Endothelial cell of umbilical vein (primary cell): ENCODE measurements around the gene STATH. TPM values are rescaled to one million over a fixed set of nuclear protein-coding genes. Genes with fewer than 3 reads are reported as not detected.

Experiments used
- BruUV-seq: library from RNA; stranded (reverse); fragments of 400-500 nt; replicated peaks from 2 replicates; lab custom pipeline; 2021; lab: Mats Ljungman, UMichigan
- CTCF ChIA-PET: fragments of 300-600, 350-600 bp; sonication (Branson Sonifier 250); formaldehyde crosslinking; loops from one replicate; lab custom pipeline; 2021; ENCODE audit warnings: antibody characterized with exemption, inconsistent platforms; lab: Charles Lee
- POLR2A ChIA-PET: fragments of 300-600, 350-600 bp; sonication (Branson Sonifier 250); formaldehyde crosslinking; loops from one replicate; lab custom pipeline; 2021; ENCODE audit warnings: antibody characterized with exemption, inconsistent platforms; lab: Charles Lee
- DNase-seq: peaks from one replicate; pipeline ENCODE4 v3.0.0-alpha.2; 2011; ENCODE audit warnings: low read depth, low spot score
- FAIRE-seq: peaks from 2 replicates; lab custom pipeline; 2011; peaks lifted over from hg19 to GRCh38; lab: Jason Lieb, UNC
- H2AFZ ChIP-seq: 2 replicates; pipeline ENCODE4 v1.6.0; 2012; ENCODE audit warnings: low read depth, low read length, control low read depth, inconsistent platforms
- H3K27ac ChIP-seq: 2 replicates; pipeline ENCODE4 v1.5.1; 2011; ENCODE audit warnings: low read depth, mild to moderate bottlenecking, control low read depth, low read length, moderate library complexity; ENCODE audit not compliant: insufficient read depth
- H3K27me3 ChIP-seq, 2 experiments: 2 replicates each; pipeline versions ENCODE4 v1.6.0 to v1.6.1; 2011; ENCODE audit warnings: low read length in 2 of 2, mixed read lengths in 1 of 2; ENCODE audit not compliant: control insufficient read depth in 2 of 2, insufficient read depth in 2 of 2
- H3K36me3 ChIP-seq, 2 experiments: 2 replicates in 1 of 2; 3 replicates in 1 of 2; pipeline ENCODE4 v1.5.1; 2011; ENCODE audit warnings: low read length in 2 of 2, mild to moderate bottlenecking in 1 of 2, moderate library complexity in 1 of 2; ENCODE audit not compliant: control insufficient read depth in 2 of 2, insufficient read depth in 2 of 2; ENCODE audit errors: extremely low read depth in 1 of 2
- H3K4me1 ChIP-seq: 3 replicates; pipeline ENCODE4 v1.5.1; 2011; ENCODE audit warnings: mild to moderate bottlenecking, low read length; ENCODE audit not compliant: control insufficient read depth, insufficient read depth; ENCODE audit errors: extremely low read depth
- H3K4me2 ChIP-seq: 2 replicates; pipeline ENCODE4 v1.6.1; 2011; ENCODE audit warnings: low read length, control low read depth, mixed read lengths; ENCODE audit not compliant: insufficient read depth
- H3K4me3 ChIP-seq, 3 experiments: fragments of 200-600 bp in 1 of 3; sonication (generic), shearing (Covaris generic) in 1 of 3; replicated peaks in 1 of 3; 2 replicates each; pipeline ENCODE4 v1.5.1; 2011 to 2016; ENCODE audit warnings: control low read depth in 3 of 3, low read length in 3 of 3, mild to moderate bottlenecking in 2 of 3, inconsistent platforms in 1 of 3, low read depth in 1 of 3, moderate library complexity in 1 of 3; ENCODE audit not compliant: insufficient read depth in 1 of 3
- H3K79me2 ChIP-seq: 2 replicates; pipeline ENCODE4 v1.6.0; 2012; ENCODE audit warnings: low read length, inconsistent platforms; ENCODE audit not compliant: control insufficient read depth, insufficient read depth
- H3K9ac ChIP-seq: replicated peaks from 2 replicates; pipeline ENCODE3; 2011; ENCODE audit warnings: low read length, control low read depth; ENCODE audit not compliant: insufficient read depth; ENCODE audit errors: extremely low read depth
- H3K9me1 ChIP-seq: replicated peaks from 3 replicates; pipeline ENCODE4 v1.6.0; 2011; ENCODE audit warnings: mild to moderate bottlenecking, low read length; ENCODE audit not compliant: control insufficient read depth, insufficient read depth; ENCODE audit errors: extremely low read depth
- H3K9me3 ChIP-seq: replicated peaks from 2 replicates; pipeline ENCODE4 v1.5.1; 2012; ENCODE audit warnings: low read length, inconsistent platforms; ENCODE audit not compliant: control insufficient read depth, insufficient read depth
- H4K20me1 ChIP-seq: replicated peaks from 2 replicates; pipeline ENCODE3; 2011; ENCODE audit warnings: mild to moderate bottlenecking, low read length; ENCODE audit not compliant: control insufficient read depth, insufficient read depth; ENCODE audit errors: extremely low read depth
- EZH2 ChIP-seq: IDR thresholded peaks from 2 replicates; pipeline ENCODE4 v1.6.1; 2012; ENCODE audit warnings: borderline replicate concordance, low read depth, mild to moderate bottlenecking, moderate library complexity, low read length, inconsistent platforms; ENCODE audit not compliant: severe bottlenecking
- FOS ChIP-seq: IDR thresholded peaks from 2 replicates; pipeline ENCODE4 v1.6.1; 2011; ENCODE audit warnings: mild to moderate bottlenecking, low read length, moderate library complexity, borderline replicate concordance; ENCODE audit not compliant: insufficient read depth
- GATA2 ChIP-seq: IDR thresholded peaks from 2 replicates; pipeline ENCODE4 v1.7.0; 2011; ENCODE audit warnings: low read depth, mild to moderate bottlenecking, moderate library complexity, mixed read lengths, low read length; ENCODE audit not compliant: insufficient read length, insufficient read depth
- JUN ChIP-seq: IDR thresholded peaks from 2 replicates; pipeline ENCODE4 v1.6.1; 2011; ENCODE audit warnings: borderline replicate concordance, low read depth; ENCODE audit not compliant: insufficient read length, insufficient read depth
- MAX ChIP-seq: IDR thresholded peaks from 2 replicates; pipeline ENCODE4 v1.6.1; 2011; ENCODE audit not compliant: insufficient read depth, insufficient read length
- MYC ChIP-seq: IDR thresholded peaks from one replicate; pipeline ENCODE4 v1.6.1; 2011; ENCODE audit warnings: mild to moderate bottlenecking, low read depth, low read length
- POLR2A ChIP-seq: IDR thresholded peaks from 2 replicates; pipeline ENCODE4 v1.6.1; 2012; ENCODE audit warnings: low read depth, mild to moderate bottlenecking, control low read depth, low read length
- POLR2AphosphoS5 ChIP-seq: IDR thresholded peaks from 2 replicates; pipeline ENCODE4 v1.6.1; 2012; ENCODE audit warnings: low read depth, mild to moderate bottlenecking, control low read depth, low read length, moderate library complexity; ENCODE audit not compliant: insufficient read depth
- dilution Hi-C: fragments of 300-500 bp; cut with MboI; formaldehyde crosslinking; loops from one replicate; pipeline ENCODE4 v1.15.0; 2019; ENCODE audit warnings: low sequenced_read_pairs; ENCODE audit not compliant: extremely low pct_ligation_motif_present
- intact Hi-C: fragments of 100-400 bp; cut with micrococcal nuclease; formaldehyde crosslinking; loops from one replicate; pipeline ENCODE4 v1.10.0; 2022
- polyA plus RNA-seq, 4 experiments: library from polyadenylated mRNA; depleted of rRNA in 3 of 4; stranded (reverse) in 3 of 4; unstranded in 1 of 4; fragments of >200 nt; gene quantifications; 2 replicates each; pipeline versions ENCODE4 v1.2.1 to v1.2.3, GENCODE V29; 2011 to 2012; ENCODE audit warnings: missing spikeins in 1 of 4
- total RNA-seq: library from RNA; stranded (reverse); gene quantifications from 2 replicates; pipeline ENCODE4 v1.2.3, GENCODE V29; 2021
- TF ChIP-seq, protein P1 (sequence below), 2 donors: IDR thresholded peaks; 1 replicate in 1 of 2; 2 replicates in 1 of 2; pipeline ENCODE4 v1.5.1; 2011; ENCODE audit warnings: low read length in 2 of 2, mild to moderate bottlenecking in 2 of 2, moderate library complexity in 2 of 2, control low read depth in 1 of 2, inconsistent platforms in 1 of 2, low read depth in 1 of 2; ENCODE audit not compliant: insufficient read depth in 1 of 2; ENCODE audit errors: extremely low read depth in 1 of 2

Gene STATH
- total and polyA plus RNA-seq, 2 donors (not counting 3 experiments of a cell fraction or from before 2014, with no cell fraction given), result not detected

DNA sequence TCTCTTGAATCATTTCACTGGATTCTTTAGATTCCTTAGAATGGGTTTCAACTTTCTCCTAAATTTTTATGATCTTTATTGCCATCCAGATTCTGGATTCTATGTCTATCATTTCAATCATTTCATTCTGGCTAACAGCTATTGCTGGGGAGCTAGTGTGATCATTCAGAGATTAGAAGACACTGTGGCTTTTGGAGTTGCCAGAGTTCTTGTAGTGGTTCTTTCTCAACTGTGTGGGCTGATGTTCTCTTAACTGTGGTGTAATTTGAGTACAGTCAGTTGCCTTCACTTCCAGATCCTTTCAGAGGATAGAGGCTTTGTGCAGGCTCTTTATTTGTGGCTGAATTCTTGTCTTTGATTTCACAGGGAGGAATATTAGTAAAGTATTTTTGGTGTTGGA is 18.2 kb upstream of the STATH start:
- H3K4me1 ChIP-seq, result no peaks in the 10 kb centered on the region
- H3K4me2 ChIP-seq, result no peak overlapping the region
- no peaks in the 10 kb centered on the region for H3K9me3 ChIP-seq
- no peaks in the 10 kb centered on the region for H3K36me3 ChIP-seq
- POLR2A ChIA-PET, result no interaction called here
- no peak overlapping the region for H2AFZ ChIP-seq
- CTCF ChIA-PET, result interaction anchor here (0.8 kb wide), 1 partner anchor 206 kb away, joined by 3 read pairs; no protein-coding TSS in a partner anchor
- no peaks in the 10 kb centered on the region for H3K79me2 ChIP-seq
- H3K4me3 ChIP-seq, result no peak overlapping the region
- no peak for FAIRE-seq
- peaks cover 0 to 3% of the 10 kb centered on the region in 2 experiments for H3K27me3 ChIP-seq
- dilution Hi-C loops (no loop called here), intact Hi-C loops (no loop called here)
- no peak for DNase-seq
- no peak for TF ChIP-seq MYC
- TF ChIP-seq POLR2A, result no peak
- no peak for TF ChIP-seq EZH2
- no peak for TF ChIP-seq POLR2AphosphoS5
- TF ChIP-seq JUN, result no peak
- TF ChIP-seq MAX, result no peak
- TF ChIP-seq FOS, result no peak
- TF ChIP-seq GATA2, result no peak
- TF ChIP-seq, protein P1, sequence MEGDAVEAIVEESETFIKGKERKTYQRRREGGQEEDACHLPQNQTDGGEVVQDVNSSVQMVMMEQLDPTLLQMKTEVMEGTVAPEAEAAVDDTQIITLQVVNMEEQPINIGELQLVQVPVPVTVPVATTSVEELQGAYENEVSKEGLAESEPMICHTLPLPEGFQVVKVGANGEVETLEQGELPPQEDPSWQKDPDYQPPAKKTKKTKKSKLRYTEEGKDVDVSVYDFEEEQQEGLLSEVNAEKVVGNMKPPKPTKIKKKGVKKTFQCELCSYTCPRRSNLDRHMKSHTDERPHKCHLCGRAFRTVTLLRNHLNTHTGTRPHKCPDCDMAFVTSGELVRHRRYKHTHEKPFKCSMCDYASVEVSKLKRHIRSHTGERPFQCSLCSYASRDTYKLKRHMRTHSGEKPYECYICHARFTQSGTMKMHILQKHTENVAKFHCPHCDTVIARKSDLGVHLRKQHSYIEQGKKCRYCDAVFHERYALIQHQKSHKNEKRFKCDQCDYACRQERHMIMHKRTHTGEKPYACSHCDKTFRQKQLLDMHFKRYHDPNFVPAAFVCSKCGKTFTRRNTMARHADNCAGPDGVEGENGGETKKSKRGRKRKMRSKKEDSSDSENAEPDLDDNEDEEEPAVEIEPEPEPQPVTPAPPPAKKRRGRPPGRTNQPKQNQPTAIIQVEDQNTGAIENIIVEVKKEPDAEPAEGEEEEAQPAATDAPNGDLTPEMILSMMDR (IDR thresholded peaks at IDR 0.05; ENCODE audit: extremely low read depth in 1 of 2, insufficient read depth in 1 of 2, low read depth in 1 of 2, low read length in 2 of 2), result no peak
- H4K20me1 ChIP-seq, result no peaks in the 10 kb centered on the region
- no peak overlapping the region for H3K9ac ChIP-seq
- H3K27ac ChIP-seq, result no peak overlapping the region
- H3K9me1 ChIP-seq, result no peaks in the 10 kb centered on the region
- no TSS peak for BruUV-seq
